ENCODE results near the gene BCLAF3.

DNA sequence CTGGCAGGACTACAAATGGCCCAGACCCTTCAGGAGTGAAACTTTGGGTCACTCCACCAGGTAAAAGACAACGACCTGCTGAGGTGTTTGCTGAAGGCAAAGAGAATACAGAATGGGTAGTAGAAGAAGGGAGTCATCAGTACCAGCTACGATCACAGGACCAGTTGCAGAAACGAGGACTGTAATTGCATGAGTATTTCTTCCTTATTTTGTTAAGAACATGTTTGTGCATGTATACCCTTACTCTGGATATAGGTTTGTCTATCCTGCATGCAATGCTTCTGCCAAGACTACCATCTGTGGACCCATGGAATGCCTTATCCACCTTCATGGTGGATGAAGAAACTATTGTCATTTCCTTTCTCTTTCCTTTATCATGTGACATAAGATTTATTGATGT is 48.1 kb upstream of the BCLAF3 start:
- TF ChIP-seq EZH2 (IDR thresholded peaks at IDR 0.05; ENCODE audit: borderline replicate concordance, low read length) = no peak
- TF ChIP-seq, protein P1, sequence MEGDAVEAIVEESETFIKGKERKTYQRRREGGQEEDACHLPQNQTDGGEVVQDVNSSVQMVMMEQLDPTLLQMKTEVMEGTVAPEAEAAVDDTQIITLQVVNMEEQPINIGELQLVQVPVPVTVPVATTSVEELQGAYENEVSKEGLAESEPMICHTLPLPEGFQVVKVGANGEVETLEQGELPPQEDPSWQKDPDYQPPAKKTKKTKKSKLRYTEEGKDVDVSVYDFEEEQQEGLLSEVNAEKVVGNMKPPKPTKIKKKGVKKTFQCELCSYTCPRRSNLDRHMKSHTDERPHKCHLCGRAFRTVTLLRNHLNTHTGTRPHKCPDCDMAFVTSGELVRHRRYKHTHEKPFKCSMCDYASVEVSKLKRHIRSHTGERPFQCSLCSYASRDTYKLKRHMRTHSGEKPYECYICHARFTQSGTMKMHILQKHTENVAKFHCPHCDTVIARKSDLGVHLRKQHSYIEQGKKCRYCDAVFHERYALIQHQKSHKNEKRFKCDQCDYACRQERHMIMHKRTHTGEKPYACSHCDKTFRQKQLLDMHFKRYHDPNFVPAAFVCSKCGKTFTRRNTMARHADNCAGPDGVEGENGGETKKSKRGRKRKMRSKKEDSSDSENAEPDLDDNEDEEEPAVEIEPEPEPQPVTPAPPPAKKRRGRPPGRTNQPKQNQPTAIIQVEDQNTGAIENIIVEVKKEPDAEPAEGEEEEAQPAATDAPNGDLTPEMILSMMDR (conservative IDR thresholded peaks at IDR 0.05 in 1 of 2, IDR thresholded peaks at IDR 0.05 in 1 of 2; ENCODE audit: extremely low read depth in 1 of 2, insufficient read depth in 1 of 2, low read depth in 1 of 2, low read length in 2 of 2) = no peak
